Omental fat pad (tissue), 4 donors: Measurements from ENCODE around the gene MYLIP. TPM values are rescaled to one million over a fixed set of nuclear protein-coding genes. Genes with fewer than 3 reads are reported as not detected.

Experiments
- ATAC-seq: fragments of 150-250 bp; one replicate; pipeline ENCODE4 v1.9.1; 2016; ENCODE audit warnings: mild to moderate bottlenecking, moderate library complexity; ENCODE audit not compliant: low FRiP score
- DNase-seq: peaks from one replicate; pipeline ENCODE4 v3.0.0-alpha.2; 2019; ENCODE audit warnings: low spot score
- CTCF ChIP-seq, 3 donors: fragments of 450-650 bp; IDR thresholded peaks; one replicate each; pipeline ENCODE4 v1.5.1; 2016 to 2017; ENCODE audit warnings: antibody characterized with exemption in 3 of 3, mild to moderate bottlenecking in 3 of 3, moderate library complexity in 2 of 3
- total RNA-seq, 4 donors: library from RNA; depleted of rRNA; stranded (reverse); fragments of >200 nt; gene quantifications; one replicate each; pipeline ENCODE4 v1.1.0, GENCODE V29; 2016

Gene MYLIP
- total RNA-seq, 4 donors from 2014 or later: 13.0 to 81.8 (median 33.5) TPM

GRCh38 chr6:16137451-16137801 lies 8.5 kb downstream of the MYLIP start:
- ATAC-seq (no peak), DNase-seq (no peak)
- no peak for TF ChIP-seq CTCF (IDR thresholded peaks at IDR 0.05)

GRCh38 chr6:16139556-16139955 lies 10.7 kb downstream of the MYLIP start:
- no peak for TF ChIP-seq CTCF (IDR thresholded peaks at IDR 0.05)
- no peak for DNase-seq
- ATAC-seq: no peak

GRCh38 chr6:16140607-16141006 lies 11.7 kb downstream of the MYLIP start:
- ATAC-seq (no peak), DNase-seq (no peak)
- no peak for TF ChIP-seq CTCF (IDR thresholded peaks at IDR 0.05)

- DNase-seq (no peak), ATAC-seq (no peak)
- TF ChIP-seq CTCF (IDR thresholded peaks at IDR 0.05): no peak
These were observed 12.6 kb downstream of the MYLIP start for GRCh38 chr6:16141514-16141913.

- ATAC-seq (no peak), DNase-seq (no peak)
- no peak for TF ChIP-seq CTCF (IDR thresholded peaks at IDR 0.05)
These were observed 16.2 kb downstream of the MYLIP start for GRCh38 chr6:16145038-16145437.

GRCh38 chr6:16146028-16146427 lies 17.1 kb downstream of the MYLIP start:
- ATAC-seq (no peak), DNase-seq (no peak)
- TF ChIP-seq CTCF (IDR thresholded peaks at IDR 0.05): no peak

GRCh38 chr6:16146527-16146955 lies 17.7 kb downstream of the MYLIP start:
- no peak for DNase-seq
- ATAC-seq: no peak
- TF ChIP-seq CTCF (IDR thresholded peaks at IDR 0.05): no peak
